GM12878 (cell line): ENCODE measurements around the gene SASH3. TPM values are rescaled to one million over a fixed set of nuclear protein-coding genes. Genes with fewer than 3 reads are reported as not detected.
A peak's percentile ranks its signal among the peaks of the same experiment; 100 is the strongest.

ENCODE experiments used
- ATAC-seq: fragments of 200-7000 bp; cut with Tn5 transposase; 3 replicates; pipeline ENCODE4 v1.9.1; 2020; ENCODE audit warnings: mild to moderate bottlenecking, moderate library complexity
- BruUV-seq: library from RNA; stranded (reverse); fragments of 400-500 nt; replicated peaks from 2 replicates; lab custom pipeline; 2021; lab: Mats Ljungman, UMichigan
- CTCF ChIA-PET: fragments of 300-600 bp; sonication (Branson Sonifier 250); formaldehyde crosslinking; extraction: SDS; loops from one replicate; lab custom pipeline; 2021; ENCODE audit warnings: inconsistent platforms; lab: Yijun Ruan, JAX
- POLR2A ChIA-PET: fragments of 350-600 bp; formaldehyde crosslinking; extraction: SDS; loops from one replicate; lab custom pipeline; 2021; ENCODE audit warnings: inconsistent platforms; lab: Charles Lee
- RAD21 ChIA-PET: fragments of 300-600 bp; sonication (Branson Sonifier 250); formaldehyde crosslinking; loops from one replicate; lab custom pipeline; 2023; ENCODE audit warnings: antibody characterized with exemption; ENCODE audit not compliant: unreplicated experiment; lab: Charles Lee
- SMC1A ChIA-PET: fragments of 300-600 bp; sonication (Branson Sonifier 250); formaldehyde crosslinking; loops from one replicate; lab custom pipeline; 2023; ENCODE audit not compliant: unreplicated experiment, uncharacterized antibody; lab: Charles Lee
- DNase-seq: peaks from one replicate; pipeline ENCODE4 v3.0.0-alpha.2; 2011; ENCODE audit warnings: low read depth, low spot score
- FAIRE-seq: peaks from 3 replicates; lab custom pipeline; 2011; peaks lifted over from hg19 to GRCh38; lab: Jason Lieb, UNC
- H2AFZ ChIP-seq: 2 replicates; pipeline ENCODE4 v1.6.0; 2011; ENCODE audit warnings: low read depth, low read length, control low read depth; ENCODE audit not compliant: control insufficient read depth
- H3K27ac ChIP-seq: 2 replicates; pipeline ENCODE4 v1.5.1; 2011; ENCODE audit warnings: control low read depth; ENCODE audit not compliant: control insufficient read depth, insufficient read depth
- H3K27me3 ChIP-seq, 2 experiments: replicated peaks in 1 of 2; 2 replicates each; pipeline versions ENCODE4 v1.6.0 to v1.6.1; 2011; ENCODE audit warnings: low read length in 1 of 2; ENCODE audit not compliant: control insufficient read depth in 2 of 2, insufficient read depth in 2 of 2
- H3K36me3 ChIP-seq, 2 experiments: 2 replicates each; pipeline ENCODE4 v1.5.1; 2011; ENCODE audit warnings: low read length in 1 of 2; ENCODE audit not compliant: control insufficient read depth in 2 of 2, insufficient read depth in 2 of 2
- H3K4me1 ChIP-seq: 2 replicates; pipeline ENCODE4 v1.6.1; 2011; ENCODE audit warnings: mild to moderate bottlenecking, low read length, moderate library complexity, mixed read lengths; ENCODE audit not compliant: control insufficient read depth, insufficient read depth
- H3K4me2 ChIP-seq: 2 replicates; pipeline ENCODE4 v1.6.0; 2011; ENCODE audit warnings: control low read depth; ENCODE audit not compliant: control insufficient read depth, insufficient read depth
- H3K4me3 ChIP-seq: fragments of 200-600 bp; sonication (generic); 2 replicates; pipeline ENCODE4 v1.5.1; 2016
- H3K79me2 ChIP-seq: 2 replicates; pipeline ENCODE4 v1.6.0; 2011; ENCODE audit warnings: low read length; ENCODE audit not compliant: control insufficient read depth, insufficient read depth
- H3K9ac ChIP-seq: 2 replicates; pipeline ENCODE4 v1.8.0; 2011; ENCODE audit warnings: low read length, control low read depth, mixed read lengths; ENCODE audit not compliant: control insufficient read depth, insufficient read depth
- H3K9me3 ChIP-seq: replicated peaks from 3 replicates; pipeline ENCODE4 v1.5.1; 2011; ENCODE audit warnings: mild to moderate bottlenecking, low read length; ENCODE audit not compliant: control insufficient read depth, insufficient read depth
- H4K20me1 ChIP-seq: 2 replicates; pipeline ENCODE4 v1.6.0; 2011; ENCODE audit not compliant: control insufficient read depth, insufficient read depth
- ATF7 ChIP-seq: fragments of 450-650 bp; IDR thresholded peaks from 2 replicates; pipeline ENCODE4 v1.6.1; 2016; ENCODE audit warnings: low read depth, mild to moderate bottlenecking
- BRCA1 ChIP-seq: IDR thresholded peaks from 2 replicates; pipeline ENCODE4 v1.6.1; 2011; ENCODE audit warnings: low read depth, low read length, improper control_type of control experiment
- CBFB ChIP-seq: IDR thresholded peaks from 2 replicates; pipeline ENCODE4 v1.6.1; 2016; ENCODE audit warnings: antibody characterized with exemption, low read depth
- CBX5 ChIP-seq: sonication (generic); IDR thresholded peaks from 2 replicates; pipeline ENCODE4 v1.6.1; 2016; ENCODE audit warnings: low read depth, moderate library complexity, mild to moderate bottlenecking, inconsistent platforms
- DPF2 ChIP-seq: fragments of 450-650 bp; IDR thresholded peaks from 2 replicates; pipeline ENCODE4 v1.6.1; 2017; ENCODE audit warnings: mild to moderate bottlenecking
- EED ChIP-seq: sonication (generic); IDR thresholded peaks from 2 replicates; pipeline ENCODE4 v1.6.1; 2016; ENCODE audit warnings: antibody characterized with exemption, low read depth
- EP300 ChIP-seq, 2 experiments: fragments of 150-350 bp in 1 of 2; IDR thresholded peaks; 2 replicates each; pipeline ENCODE4 v1.6.1; 2011 to 2012; ENCODE audit warnings: low read depth in 2 of 2, low read length in 2 of 2, borderline replicate concordance in 1 of 2, improper control_type of control experiment in 1 of 2, inconsistent platforms in 1 of 2; ENCODE audit not compliant: control insufficient read depth in 1 of 2
- EZH2 ChIP-seq: IDR thresholded peaks from 2 replicates; pipeline ENCODE4 v1.6.1; 2012; ENCODE audit warnings: low read depth, mild to moderate bottlenecking, control low read depth, inconsistent platforms, low read length, borderline replicate concordance; ENCODE audit not compliant: control insufficient read depth
- IKZF2 ChIP-seq, 2 experiments: fragments of 450-650 bp; IDR thresholded peaks; 2 replicates each; pipeline ENCODE4 v1.6.1; 2017; ENCODE audit warnings: mild to moderate bottlenecking in 2 of 2, moderate library complexity in 2 of 2
- IRF3 ChIP-seq: fragments of 450-650 bp; IDR thresholded peaks from 2 replicates; pipeline ENCODE4 v1.6.1; 2014; ENCODE audit warnings: mild to moderate bottlenecking
- JUNB ChIP-seq: IDR thresholded peaks from 2 replicates; pipeline ENCODE4 v1.6.1; 2016; ENCODE audit warnings: antibody characterized with exemption, mild to moderate bottlenecking
- MXI1 ChIP-seq: fragments of 150-350 bp; IDR thresholded peaks from 2 replicates; pipeline ENCODE4 v1.6.1; 2011; ENCODE audit warnings: low read depth, mild to moderate bottlenecking, inconsistent platforms, low read length, improper control_type of control experiment
- NBN ChIP-seq: fragments of 450-650 bp; IDR thresholded peaks from 2 replicates; pipeline ENCODE4 v1.6.1; 2016
- PAX8 ChIP-seq: fragments of 450-650 bp; IDR thresholded peaks from 2 replicates; pipeline ENCODE4 v1.6.1; 2017; ENCODE audit warnings: mild to moderate bottlenecking, moderate library complexity
- POLR2AphosphoS5 ChIP-seq: IDR thresholded peaks from 2 replicates; pipeline ENCODE4 v1.6.1; 2011; ENCODE audit warnings: mild to moderate bottlenecking, low read length, inconsistent platforms
- POU2F2 ChIP-seq: IDR thresholded peaks from 3 replicates; pipeline ENCODE4 v1.6.1; 2011; ENCODE audit warnings: low read depth, mild to moderate bottlenecking, low read length, borderline replicate concordance
- RAD51 ChIP-seq: fragments of 450-650 bp; IDR thresholded peaks from 2 replicates; pipeline ENCODE4 v1.6.1; 2016; ENCODE audit warnings: moderate library complexity, mild to moderate bottlenecking, inconsistent platforms
- RFX5 ChIP-seq: IDR thresholded peaks from 2 replicates; pipeline ENCODE4 v1.6.1; 2011; ENCODE audit warnings: low read depth, low read length, improper control_type of control experiment
- RUNX3 ChIP-seq: IDR thresholded peaks from 2 replicates; pipeline ENCODE4 v1.6.1; 2012; ENCODE audit warnings: low read length, inconsistent platforms
- SUPT20H ChIP-seq: IDR thresholded peaks from 2 replicates; pipeline ENCODE4 v1.6.1; 2011; ENCODE audit warnings: low read depth, mild to moderate bottlenecking, low read length, moderate library complexity, borderline replicate concordance; ENCODE audit not compliant: control insufficient read depth
- SUZ12 ChIP-seq: fragments of 200-600 bp; sonication (generic); IDR thresholded peaks from one replicate; pipeline ENCODE4 v1.6.1; 2018; ENCODE audit warnings: antibody characterized with exemption, mild to moderate bottlenecking; ENCODE audit not compliant: unreplicated experiment
- TCF12 ChIP-seq: IDR thresholded peaks from 2 replicates; pipeline ENCODE4 v1.6.1; 2011; ENCODE audit warnings: low read depth, mild to moderate bottlenecking, low read length
- YY1 ChIP-seq: IDR thresholded peaks from 2 replicates; pipeline ENCODE4 v1.6.1; 2011; ENCODE audit warnings: low read depth, mild to moderate bottlenecking, low read length
- ZNF24 ChIP-seq: fragments of 450-650 bp; IDR thresholded peaks from 2 replicates; pipeline ENCODE4 v1.6.1; 2017; ENCODE audit warnings: antibody characterized with exemption, mild to moderate bottlenecking
- ZNF274 ChIP-seq: IDR thresholded peaks from one replicate; pipeline ENCODE4 v1.8.0; 2011; ENCODE audit not compliant: insufficient read length, insufficient read depth
- WGBS: methylation state at CpG from one replicate; pipeline ENCODE4 v1.1.6; 2016; ENCODE audit warnings: low lambda C conversion rate; ENCODE audit not compliant: insufficient replicate concordance, insufficient coverage; ENCODE audit errors: missing lambda C conversion rate; 5-methylcytosine and 5-hydroxymethylcytosine counted together
- in situ Hi-C: fragments of 300-500 bp; cut with MboI; formaldehyde crosslinking; loops from 9 replicates; pipeline ENCODE4 v1.14.3; 2018; ENCODE audit warnings: mixed read lengths
- intact Hi-C: fragments of 100-400 bp; cut with micrococcal nuclease; formaldehyde crosslinking; loops from one replicate; pipeline ENCODE4 v1.14.2; 2022; ENCODE audit not compliant: unreplicated experiment
- polyA plus RNA-seq, 11 experiments: library from polyadenylated mRNA; depleted of rRNA in 4 of 11; unstranded in 6 of 11; stranded (reverse) in 5 of 11; fragments of >200 nt; fragmentation: Nextera tagmentation in 4 of 11; fragmentation: Illumina TruSeq in 1 of 11; extraction: Ambion mirVana in 4 of 11; extraction: Trizol in 1 of 11; gene quantifications; 1 replicate in 1 of 11; 2 replicates in 10 of 11; pipeline versions ENCODE4 v1.2.1 to v1.2.3, GENCODE V29; 2011 to 2016; ENCODE audit warnings: inconsistent platforms in 2 of 11, missing spikeins in 2 of 11, low read depth in 1 of 11
- total RNA-seq, 4 experiments: library from RNA; depleted of rRNA in 3 of 4; stranded (reverse); fragments of >200 nt in 3 of 4; fragmentation: Illumina TruSeq in 1 of 4; extraction: Trizol in 1 of 4; gene quantifications; 2 replicates each; pipeline versions ENCODE4 v1.2.1 to v1.2.3, GENCODE V29; 2013 to 2021
- TF ChIP-seq, protein P1 (sequence below): IDR thresholded peaks from 2 replicates; pipeline ENCODE4 v1.6.1; 2012; ENCODE audit warnings: low read depth, low read length, improper control_type of control experiment

Gene SASH3
- total and polyA plus RNA-seq, 10 of the 15 experiments (the other 5 are each of a cell fraction or from before 2014, with no cell fraction given), result 23.1 to 233 (median 160) TPM

DNA sequence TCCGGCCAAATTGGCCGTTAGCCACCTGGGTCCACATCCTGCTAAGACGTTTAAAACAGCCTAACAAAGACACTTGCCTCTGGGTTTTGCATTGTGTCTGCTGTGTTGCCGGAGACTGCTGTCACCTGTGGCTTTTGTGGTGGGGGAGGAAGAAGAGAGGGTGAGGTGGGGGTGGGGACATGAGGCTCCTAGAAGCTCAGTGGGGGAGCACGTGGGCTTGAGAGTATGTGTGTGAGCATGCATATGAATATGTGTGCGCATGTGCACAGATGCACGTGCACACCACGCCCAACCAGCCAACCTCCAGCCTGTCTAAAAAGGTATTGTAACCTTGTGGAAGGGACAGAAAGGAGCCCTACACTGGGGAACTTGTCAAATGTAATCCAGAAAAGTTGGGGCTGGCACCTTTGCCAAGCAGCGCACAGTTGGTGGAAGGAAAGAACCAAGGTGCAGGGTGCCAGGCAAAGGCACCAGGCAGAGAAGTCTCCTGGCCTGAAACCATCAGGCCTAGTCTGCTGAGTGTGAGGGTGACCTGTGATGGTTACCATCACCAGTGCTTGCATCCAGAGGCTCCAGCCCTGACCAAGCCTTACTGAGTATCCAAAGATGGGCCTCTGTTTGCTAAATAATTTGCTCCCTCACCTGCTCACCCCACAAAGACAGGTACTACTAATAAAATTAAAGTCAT, 10.1 kb upstream of the SASH3 start:
- WGBS, result 8% methylated on average over 9 of the region's 9 CpGs
- SMC1A ChIA-PET, result interaction anchor here (1.7 to 9.2 kb wide), 4 partner anchors 12 to 317 kb away, joined by 3 to 165 read pairs (median 35); partner anchors contain the start of gene SASH3
- TF ChIP-seq MXI1 (0 out of 2 replicates have a peak, but pooled peaks have one; percentile 30), EZH2 (no peak), SUZ12 (no peak), ZNF274 (no peak), TCF12 (0 out of 2 replicates have a peak, but pooled peaks have one; percentile 52), BRCA1 (no peak), DPF2 (0 out of 2 replicates have a peak, but pooled peaks have one; percentile 20), CBX5 (no peak), IKZF2 (IDR thresholded peaks at IDR 0.05) (peak; percentile 32 to 48; a peak in 2 of 4 replicates), RUNX3 (peak; percentile 94), NBN (peak; percentile 67), CBFB (peak; percentile 91), IRF3 (no peak), JUNB (no peak), RAD51 (peak; percentile 82), EED (peak; percentile 42; the same call in 1 of the 2 replicates), PAX8 (no peak), SUPT20H (no peak), EP300 (IDR thresholded peaks at IDR 0.05; ENCODE audit: borderline replicate concordance in 1 of 2, control insufficient read depth in 1 of 2, low read depth in 2 of 2, low read length in 2 of 2) (peak in 1 of 2 experiments; percentile 62; a peak in 2 of 4 replicates), YY1 (no peak), ATF7 (peak; percentile 59; the same call in 1 of the 2 replicates), ZNF24 (no peak), POLR2AphosphoS5 (no peak), POU2F2 (peak; percentile 90; the same call in 2 of the 3 replicates), RFX5 (no peak)
- TF ChIP-seq, protein P1, sequence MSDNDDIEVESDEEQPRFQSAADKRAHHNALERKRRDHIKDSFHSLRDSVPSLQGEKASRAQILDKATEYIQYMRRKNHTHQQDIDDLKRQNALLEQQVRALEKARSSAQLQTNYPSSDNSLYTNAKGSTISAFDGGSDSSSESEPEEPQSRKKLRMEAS, result peak; percentile 93

More for the DNA sequence above, 10.1 kb upstream of the SASH3 start:
- H3K27ac ChIP-seq, result peak overlapping the region; percentile 83
- H3K4me2 ChIP-seq, result peak overlapping the region; percentile 76
- ChIA-PET RAD21 (interaction anchor here (0.6 to 10.0 kb wide), 4 partner anchors 8 to 18 kb away, joined by 4 to 166 read pairs (median 11); partner anchors contain the start of gene SASH3), POLR2A (interaction anchor here (0.6 to 10.1 kb wide), 3 partner anchors 11 to 393 kb away, joined by 3 to 169 read pairs (median 14); partner anchors contain the start of gene SASH3), CTCF (interaction anchor here (1.6 to 8.5 kb wide), 3 partner anchors 10 to 14 kb away, joined by 6 to 66 read pairs (median 16); partner anchors contain the start of gene SASH3)
- no peaks in the 10 kb centered on the region for H4K20me1 ChIP-seq
- no peak overlapping the region; the same call in 1 of the 2 replicates for H2AFZ ChIP-seq
- FAIRE-seq (peak; percentile 81), DNase-seq (peak; percentile 73), ATAC-seq (peak; percentile 44)
- no TSS peak for BruUV-seq
- no peaks in the 10 kb centered on the region for H3K27me3 ChIP-seq
- intact Hi-C loops (loop anchor here (1.0 to 10.0 kb wide), 2 partner anchors 12 to 405 kb away; partner anchors contain the start of gene RAB33A), in situ Hi-C loops (no loop called here)
- H3K36me3 ChIP-seq, result no peaks in the 10 kb centered on the region
- H3K4me1 ChIP-seq, result peaks cover 52% of the 10 kb centered on the region
- H3K9ac ChIP-seq, result peak overlapping the region; percentile 45; the same call in 1 of the 2 replicates
- H3K9me3 ChIP-seq, result no peaks in the 10 kb centered on the region
- no peak overlapping the region for H3K4me3 ChIP-seq
- H3K79me2 ChIP-seq, result peaks cover 2% of the 10 kb centered on the region; the same call in 1 of the 2 replicates
